HepG2 (cell line): ENCODE data around the gene ADIPOR1. TPM values are rescaled to one million over a fixed set of nuclear protein-coding genes. Genes with fewer than 3 reads are reported as not detected.

ENCODE experiments used
- AGO2 ChIP-seq: fragments of 200-400 bp; formaldehyde crosslinking; optimal IDR thresholded peaks from 2 replicates; pipeline ENCODE3; 2017; ENCODE audit warnings: mild to moderate bottlenecking, low read depth, low read length, moderate library complexity
- CBX1 ChIP-seq: IDR thresholded peaks from one replicate; pipeline ENCODE4 v1.6.1; 2016; ENCODE audit warnings: antibody characterized with exemption, low read depth
- EEA1 ChIP-seq: sonication (generic); formaldehyde crosslinking; IDR thresholded peaks from 2 replicates; pipeline ENCODE4 v1.5.1; 2020; ENCODE audit warnings: mild to moderate bottlenecking, missing genetic modification reagents, borderline replicate concordance
- FOSL1 ChIP-seq: sonication (generic); formaldehyde crosslinking; IDR thresholded peaks from 2 replicates; pipeline ENCODE4 v1.9.0; 2021; ENCODE audit warnings: missing genetic modification reagents, borderline replicate concordance
- HES4 ChIP-seq: sonication (generic); formaldehyde crosslinking; IDR thresholded peaks from 2 replicates; pipeline ENCODE4 v1.9.0; 2021; ENCODE audit warnings: mild to moderate bottlenecking, missing genetic modification reagents, borderline replicate concordance
- JARID2 ChIP-seq: sonication (generic); formaldehyde crosslinking; IDR thresholded peaks from 2 replicates; pipeline ENCODE4 v1.8.1; 2023; ENCODE audit warnings: missing genetic modification reagents, inconsistent platforms; ENCODE audit not compliant: insufficient replicate concordance
- KDM2A ChIP-seq: sonication (generic); formaldehyde crosslinking; IDR thresholded peaks from 2 replicates; pipeline ENCODE4 v1.4.0; 2020; ENCODE audit warnings: low read depth, missing genetic modification reagents, borderline replicate concordance
- MAZ ChIP-seq, 2 experiments: sonication (generic) in 1 of 2; formaldehyde crosslinking in 1 of 2; IDR thresholded peaks; 2 replicates each; pipeline versions ENCODE4 v1.5.0 to v1.6.1; 2012 to 2020; ENCODE audit warnings: low read depth in 2 of 2, mild to moderate bottlenecking in 2 of 2, borderline replicate concordance in 1 of 2, improper control_type of control experiment in 1 of 2, low read length in 1 of 2, missing genetic modification reagents in 1 of 2, moderate library complexity in 1 of 2
- NCOA5 ChIP-seq: sonication (generic); formaldehyde crosslinking; IDR thresholded peaks from 2 replicates; pipeline ENCODE4 v1.4.0; 2020; ENCODE audit warnings: missing genetic modification reagents
- NONO ChIP-seq, 2 experiments: fragments of 450-650 bp in 1 of 2; sonication (generic) in 1 of 2; formaldehyde crosslinking in 1 of 2; IDR thresholded peaks in 1 of 2; conservative IDR thresholded peaks in 1 of 2; 2 replicates each; pipeline versions ENCODE4 v1.6.1 to v1.8.0; 2017 to 2022; ENCODE audit warnings: mild to moderate bottlenecking in 1 of 2, missing genetic modification reagents in 1 of 2, moderate library complexity in 1 of 2
- NR3C1 ChIP-seq: sonication (generic); formaldehyde crosslinking; IDR thresholded peaks from 2 replicates; pipeline ENCODE4 v1.4.0; 2020; ENCODE audit warnings: missing genetic modification reagents
- RARG ChIP-seq: sonication (generic); formaldehyde crosslinking; IDR thresholded peaks from 2 replicates; pipeline ENCODE4 v1.4.0; 2020; ENCODE audit warnings: low read depth, mild to moderate bottlenecking, missing genetic modification reagents
- RCOR2 ChIP-seq: IDR thresholded peaks from 2 replicates; pipeline ENCODE4 v1.6.1; 2016; ENCODE audit warnings: missing biosample characterization, missing genetic modification reagents
- SOX13 ChIP-seq, 3 experiments: fragments of 450-650 bp in 1 of 3; sonication (generic) in 1 of 3; formaldehyde crosslinking in 1 of 3; IDR thresholded peaks in 2 of 3; conservative IDR thresholded peaks in 1 of 3; 2 replicates each; pipeline versions ENCODE4 v1.5.0 to v1.6.1; 2016 to 2020; ENCODE audit warnings: antibody characterized with exemption in 1 of 3, mild to moderate bottlenecking in 1 of 3, missing compliant biosample characterization in 1 of 3, missing genetic modification reagents in 1 of 3, moderate library complexity in 1 of 3
- STAG1 ChIP-seq: sonication (generic); formaldehyde crosslinking; IDR thresholded peaks from 2 replicates; pipeline ENCODE4 v1.4.0; 2020; ENCODE audit warnings: missing genetic modification reagents
- TBX3 ChIP-seq: fragments of 450-650 bp; IDR thresholded peaks from 2 replicates; pipeline ENCODE4 v1.6.1; 2017; ENCODE audit warnings: antibody characterized with exemption, mild to moderate bottlenecking, inconsistent platforms, borderline replicate concordance
- ZNF282 ChIP-seq: fragments of 450-650 bp; IDR thresholded peaks from 2 replicates; pipeline ENCODE4 v1.6.1; 2018; ENCODE audit not compliant: partially characterized antibody
- ZNF496 ChIP-seq: sonication (generic); formaldehyde crosslinking; IDR thresholded peaks from 2 replicates; pipeline ENCODE4 v1.8.1; 2023; ENCODE audit warnings: mild to moderate bottlenecking, moderate library complexity, missing genetic modification reagents; ENCODE audit not compliant: insufficient replicate concordance
- ZNF546 ChIP-seq: sonication (generic); formaldehyde crosslinking; conservative IDR thresholded peaks from 2 replicates; pipeline ENCODE4 v1.8.1; 2023; ENCODE audit warnings: mild to moderate bottlenecking, missing genetic modification reagents
- ZNF678 ChIP-seq: sonication (generic); formaldehyde crosslinking; IDR thresholded peaks from 2 replicates; pipeline ENCODE4 v1.4.0; 2020; ENCODE audit warnings: mild to moderate bottlenecking, missing genetic modification reagents
- ZNF703 ChIP-seq: sonication (generic); formaldehyde crosslinking; IDR thresholded peaks from 2 replicates; pipeline ENCODE4 v1.5.1; 2020; ENCODE audit warnings: missing genetic modification reagents, mild to moderate bottlenecking, moderate library complexity, borderline replicate concordance
- ZNF713 ChIP-seq: sonication (generic); formaldehyde crosslinking; IDR thresholded peaks from 2 replicates; pipeline ENCODE4 v1.4.0; 2020; ENCODE audit warnings: mild to moderate bottlenecking, missing genetic modification reagents
- polyA plus RNA-seq, 8 experiments: library from polyadenylated mRNA; depleted of rRNA in 3 of 8; stranded (reverse) in 7 of 8; unstranded in 1 of 8; fragments of >200 nt; fragmentation: Illumina TruSeq in 4 of 8; extraction: Trizol in 4 of 8; gene quantifications; 2 replicates each; pipeline versions ENCODE4 v1.2.1 to v1.2.3, GENCODE V29; 2011 to 2016; ENCODE audit warnings: low read depth in 4 of 8, missing spikeins in 1 of 8, mixed read lengths in 1 of 8; ENCODE audit not compliant: insufficient read depth in 1 of 8
- total RNA-seq, 5 experiments: library from RNA; depleted of rRNA; stranded (reverse); fragments of >200 nt; fragmentation: Illumina TruSeq; extraction: Trizol; gene quantifications; 2 replicates each; pipeline ENCODE4 v1.2.3, GENCODE V29; 2016; ENCODE audit warnings: low read depth in 1 of 5
- TF ChIP-seq, protein P1 (sequence below): sonication (generic); formaldehyde crosslinking; IDR thresholded peaks from 2 replicates; pipeline ENCODE4 v1.4.0; 2020; ENCODE audit warnings: missing genetic modification reagents
- TF ChIP-seq, protein P2 (sequence below): sonication (generic); formaldehyde crosslinking; IDR thresholded peaks from 2 replicates; pipeline ENCODE4 v1.4.0; 2020; ENCODE audit warnings: mild to moderate bottlenecking, missing genetic modification reagents
- TF ChIP-seq, protein P3 (sequence below): sonication (generic); formaldehyde crosslinking; IDR thresholded peaks from 2 replicates; pipeline ENCODE4 v1.4.0; 2020; ENCODE audit warnings: missing genetic modification reagents, borderline replicate concordance

ADIPOR1 gene
- total and polyA plus RNA-seq, 2 of the 13 experiments (the other 11 are each of a cell fraction or from before 2014, with no cell fraction given) = 60.0 to 141 TPM

DNA sequence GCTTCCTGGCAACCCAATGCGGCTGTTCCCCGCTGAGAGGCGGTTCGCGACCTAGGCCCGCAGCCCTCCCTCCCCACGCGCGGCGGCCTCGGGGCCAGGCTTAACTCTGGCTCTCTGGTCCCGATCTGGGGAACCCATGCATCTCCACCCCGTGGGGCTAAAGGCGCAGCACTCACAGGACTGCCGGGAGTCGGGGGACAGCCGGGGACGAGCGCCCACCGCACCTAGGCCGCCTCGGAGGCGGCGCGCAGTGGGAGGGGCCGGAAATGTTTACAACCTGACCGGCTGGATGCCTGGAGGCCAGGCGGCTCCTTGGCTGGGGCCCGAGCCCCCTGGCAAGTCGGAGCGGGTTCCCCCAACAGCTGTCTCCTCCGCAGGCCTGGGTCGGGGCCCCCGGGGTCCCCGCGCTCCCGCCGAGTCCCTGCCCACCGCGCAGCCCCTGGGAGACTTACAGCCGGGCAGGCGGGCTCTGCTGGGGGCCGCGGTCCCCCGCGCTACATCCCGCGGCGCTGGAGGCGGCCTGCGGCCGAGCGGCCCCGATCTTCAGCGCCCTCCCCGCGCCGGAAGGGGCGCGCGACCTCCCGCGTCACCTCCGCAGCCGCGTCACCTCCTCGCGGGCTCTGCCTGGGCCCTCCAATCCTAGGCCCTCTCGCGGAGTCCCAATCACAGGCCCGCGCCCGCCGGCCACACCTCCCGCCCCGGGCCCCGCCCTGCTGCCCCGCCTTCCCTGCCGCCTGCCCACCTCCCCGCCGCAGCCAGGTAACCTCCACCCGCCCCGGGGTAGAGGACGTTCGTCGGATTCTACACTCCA lies at the start of gene ADIPOR1 (continued):
- TF ChIP-seq, protein P1, sequence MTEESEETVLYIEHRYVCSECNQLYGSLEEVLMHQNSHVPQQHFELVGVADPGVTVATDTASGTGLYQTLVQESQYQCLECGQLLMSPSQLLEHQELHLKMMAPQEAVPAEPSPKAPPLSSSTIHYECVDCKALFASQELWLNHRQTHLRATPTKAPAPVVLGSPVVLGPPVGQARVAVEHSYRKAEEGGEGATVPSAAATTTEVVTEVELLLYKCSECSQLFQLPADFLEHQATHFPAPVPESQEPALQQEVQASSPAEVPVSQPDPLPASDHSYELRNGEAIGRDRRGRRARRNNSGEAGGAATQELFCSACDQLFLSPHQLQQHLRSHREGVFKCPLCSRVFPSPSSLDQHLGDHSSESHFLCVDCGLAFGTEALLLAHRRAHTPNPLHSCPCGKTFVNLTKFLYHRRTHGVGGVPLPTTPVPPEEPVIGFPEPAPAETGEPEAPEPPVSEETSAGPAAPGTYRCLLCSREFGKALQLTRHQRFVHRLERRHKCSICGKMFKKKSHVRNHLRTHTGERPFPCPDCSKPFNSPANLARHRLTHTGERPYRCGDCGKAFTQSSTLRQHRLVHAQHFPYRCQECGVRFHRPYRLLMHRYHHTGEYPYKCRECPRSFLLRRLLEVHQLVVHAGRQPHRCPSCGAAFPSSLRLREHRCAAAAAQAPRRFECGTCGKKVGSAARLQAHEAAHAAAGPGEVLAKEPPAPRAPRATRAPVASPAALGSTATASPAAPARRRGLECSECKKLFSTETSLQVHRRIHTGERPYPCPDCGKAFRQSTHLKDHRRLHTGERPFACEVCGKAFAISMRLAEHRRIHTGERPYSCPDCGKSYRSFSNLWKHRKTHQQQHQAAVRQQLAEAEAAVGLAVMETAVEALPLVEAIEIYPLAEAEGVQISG (CRISPR knock-in tag) = peak; percentile 58
- peak; percentile 84 for TF ChIP-seq AGO2
- TF ChIP-seq ZNF703 (CRISPR knock-in tag) = no peak
- peak; percentile 70; the same call in 1 of the 2 replicates for TF ChIP-seq ZNF713 (CRISPR knock-in tag)
- peak; percentile 59; the same call in 1 of the 2 replicates for TF ChIP-seq EEA1 (CRISPR knock-in tag)
- no peak for TF ChIP-seq ZNF496 (CRISPR knock-in tag)
- TF ChIP-seq, protein P2, sequence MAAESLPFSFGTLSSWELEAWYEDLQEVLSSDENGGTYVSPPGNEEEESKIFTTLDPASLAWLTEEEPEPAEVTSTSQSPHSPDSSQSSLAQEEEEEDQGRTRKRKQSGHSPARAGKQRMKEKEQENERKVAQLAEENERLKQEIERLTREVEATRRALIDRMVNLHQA (CRISPR knock-in tag) = no peak
- peak; percentile 59; the same call in 1 of the 2 replicates for TF ChIP-seq ZNF678 (CRISPR knock-in tag)
- TF ChIP-seq JARID2 (CRISPR knock-in tag) = no peak
- TF ChIP-seq ZNF546 (CRISPR knock-in tag) = no peak
- 0 out of 2 replicates have a peak, but pooled peaks have one; percentile 29 for TF ChIP-seq KDM2A (CRISPR knock-in tag)
- 0 out of 2 replicates have a peak, but pooled peaks have one; percentile 37 for TF ChIP-seq HES4 (CRISPR knock-in tag)
- TF ChIP-seq RARG = no peak
- no peak for TF ChIP-seq SOX13 (IDR thresholded peaks at IDR 0.05)
- TF ChIP-seq SOX13 (CRISPR knock-in tag; conservative IDR thresholded peaks at IDR 0.05 in 1 of 2, IDR thresholded peaks at IDR 0.05 in 1 of 2) = no peak
- TF ChIP-seq NCOA5 (CRISPR knock-in tag) = no peak
- TF ChIP-seq RCOR2 = no peak
- TF ChIP-seq MAZ (IDR thresholded peaks at IDR 0.05; ENCODE audit: borderline replicate concordance, low read depth, low read length) = no peak; the same call in 1 of the 2 replicates
- no peak for TF ChIP-seq MAZ (CRISPR knock-in tag; IDR thresholded peaks at IDR 0.05; ENCODE audit: low read depth)
- no peak for TF ChIP-seq NONO (IDR thresholded peaks at IDR 0.05)
- TF ChIP-seq NONO (CRISPR knock-in tag; conservative IDR thresholded peaks at IDR 0.05) = no peak
- TF ChIP-seq STAG1 = no peak
- TF ChIP-seq NR3C1 (CRISPR knock-in tag) = no peak
- no peak for TF ChIP-seq TBX3
- TF ChIP-seq ZNF282 = no peak
- TF ChIP-seq FOSL1 (CRISPR knock-in tag) = no peak
- no peak for TF ChIP-seq CBX1
- TF ChIP-seq, protein P3, sequence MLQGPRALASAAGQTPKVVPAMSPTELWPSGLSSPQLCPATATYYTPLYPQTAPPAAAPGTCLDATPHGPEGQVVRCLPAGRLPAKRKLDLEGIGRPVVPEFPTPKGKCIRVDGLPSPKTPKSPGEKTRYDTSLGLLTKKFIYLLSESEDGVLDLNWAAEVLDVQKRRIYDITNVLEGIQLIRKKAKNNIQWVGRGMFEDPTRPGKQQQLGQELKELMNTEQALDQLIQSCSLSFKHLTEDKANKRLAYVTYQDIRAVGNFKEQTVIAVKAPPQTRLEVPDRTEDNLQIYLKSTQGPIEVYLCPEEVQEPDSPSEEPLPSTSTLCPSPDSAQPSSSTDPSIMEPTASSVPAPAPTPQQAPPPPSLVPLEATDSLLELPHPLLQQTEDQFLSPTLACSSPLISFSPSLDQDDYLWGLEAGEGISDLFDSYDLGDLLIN (CRISPR knock-in tag) = no peak
